Thyroid gland (tissue), 4 donors: ENCODE measurements around the gene TOMM40.

Experiments used
- CTCF ChIP-seq, 6 experiments: fragments of 200-600 bp in 3 of 6; fragments of 450-650 bp in 3 of 6; sonication (generic) in 3 of 6; IDR thresholded peaks; one replicate each; pipeline ENCODE4 v1.5.1; 2016 to 2019; ENCODE audit warnings: antibody characterized with exemption in 6 of 6, mild to moderate bottlenecking in 2 of 6, inconsistent platforms in 1 of 6, moderate library complexity in 1 of 6
- POLR2A ChIP-seq, 2 donors: fragments of 450-650 bp; IDR thresholded peaks; one replicate each; pipeline ENCODE4 v1.6.1; 2017; ENCODE audit warnings: antibody characterized with exemption in 2 of 2, mild to moderate bottlenecking in 2 of 2, moderate library complexity in 1 of 2

- TF ChIP-seq CTCF (IDR thresholded peaks at IDR 0.05) (no peak), POLR2A (IDR thresholded peaks at IDR 0.05) (no peak)
Observed at GRCh38 chr19:44856421-44857083, 34.5 kb upstream of the TOMM40 start.
